Measurements from ENCODE around the gene DAAM1.

Gene DAAM1

DNA sequence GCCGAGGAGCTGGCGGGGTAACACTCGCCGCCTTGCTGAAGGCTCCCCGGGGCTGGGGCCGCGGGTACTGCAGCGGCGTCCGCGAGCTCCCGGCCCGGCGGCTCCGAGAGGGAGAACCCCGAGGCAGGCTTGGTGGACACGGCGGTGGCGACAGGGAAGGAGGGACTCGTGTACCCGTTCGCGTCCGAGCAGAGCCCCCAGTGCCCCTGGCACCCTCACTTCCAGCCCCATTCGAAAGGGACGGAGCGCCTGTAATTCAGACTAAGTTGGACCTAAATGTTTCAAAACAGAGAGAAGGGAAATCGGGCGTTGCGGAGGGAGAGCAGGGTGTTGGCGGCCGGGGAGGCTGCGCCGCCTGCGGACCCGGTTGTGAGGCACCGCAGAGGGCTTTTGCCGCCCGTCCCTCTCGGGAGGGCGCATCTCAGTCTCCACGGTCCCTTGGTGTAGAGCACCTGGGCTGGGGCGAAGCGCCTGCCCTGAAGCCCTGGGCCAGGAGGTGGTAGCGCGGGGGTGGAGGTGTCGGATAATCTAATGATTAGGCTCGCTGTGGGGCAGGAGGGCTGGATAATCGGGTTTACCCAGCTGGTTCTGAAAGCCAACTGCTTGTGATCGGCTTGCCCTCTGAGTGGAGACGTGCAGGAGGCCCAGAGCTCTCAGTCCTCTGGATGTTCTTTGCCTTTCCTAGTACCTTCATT is 771 bp downstream of the DAAM1 start:
- DNase-seq, result no peak

DNA sequence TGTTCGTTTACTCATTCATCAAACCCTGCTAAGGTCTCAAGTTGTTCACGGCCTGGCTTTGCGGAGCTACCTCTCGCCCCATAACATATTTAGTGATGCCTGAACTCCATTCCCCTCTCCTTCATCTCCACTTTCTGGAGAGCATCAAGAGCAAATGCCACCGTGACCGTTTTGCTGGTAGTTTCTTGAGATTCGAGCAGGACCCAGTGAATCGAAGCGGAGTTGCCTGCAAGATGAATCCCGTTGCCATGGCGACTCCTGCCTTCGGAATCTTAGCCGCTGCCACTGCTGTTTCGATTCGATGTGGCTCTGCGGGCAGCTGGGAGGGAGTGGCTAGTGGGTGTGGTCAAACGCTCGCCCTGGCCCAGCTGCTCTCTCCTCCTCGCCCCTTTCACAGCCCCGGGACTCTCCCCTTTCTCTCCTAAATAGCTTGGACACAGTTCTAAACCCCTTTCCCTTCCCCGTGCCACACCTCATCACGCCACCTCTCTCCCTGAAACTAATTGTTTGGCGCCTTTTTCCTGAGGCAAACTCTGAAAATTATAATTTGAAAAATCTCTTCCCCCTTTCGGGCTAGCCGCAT is 1.4 kb downstream of the DAAM1 start:
- DNase-seq, result peak; percentile 90

DNA sequence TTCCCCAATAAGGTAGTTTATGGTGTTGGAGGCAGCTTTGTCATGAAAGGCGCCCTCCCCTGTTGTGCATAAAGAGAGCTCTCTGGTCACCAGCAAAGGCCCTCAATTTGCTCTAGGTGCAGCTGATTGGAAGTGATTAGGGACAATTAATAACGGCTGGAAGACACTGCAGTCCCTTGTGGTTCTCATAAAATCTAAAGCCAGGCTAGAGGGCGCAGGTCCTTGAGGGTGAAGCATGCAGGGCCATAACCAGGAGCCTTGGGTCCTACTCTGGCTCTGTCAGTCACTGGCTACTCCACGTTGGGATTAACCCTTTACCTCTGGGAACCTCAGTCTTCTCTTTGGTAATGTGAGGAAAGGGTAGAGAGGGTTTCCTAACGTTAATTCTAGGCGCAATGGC is 1.9 kb downstream of the DAAM1 start:
- DNase-seq, result no peak

DNA sequence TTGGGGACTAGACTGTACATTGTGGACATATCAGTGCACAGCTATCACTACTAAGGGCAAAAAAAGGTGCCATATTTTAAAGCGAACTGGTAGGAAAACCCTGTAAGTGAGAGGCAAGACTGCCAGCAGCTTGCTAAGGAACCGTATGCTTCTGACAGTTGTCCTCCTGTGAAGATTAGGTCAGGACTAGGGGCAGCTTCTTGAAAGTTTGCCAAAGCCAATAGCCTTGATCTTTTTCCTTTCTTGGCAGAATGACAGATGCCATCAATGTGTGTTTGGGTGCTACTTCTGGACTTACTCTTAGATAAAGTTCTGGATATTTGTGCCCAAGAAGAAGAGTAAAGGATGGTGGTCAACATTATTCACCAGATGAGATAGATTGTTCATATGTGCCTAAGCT is 7.4 kb downstream of the DAAM1 start:
- no peak for DNase-seq

DNA sequence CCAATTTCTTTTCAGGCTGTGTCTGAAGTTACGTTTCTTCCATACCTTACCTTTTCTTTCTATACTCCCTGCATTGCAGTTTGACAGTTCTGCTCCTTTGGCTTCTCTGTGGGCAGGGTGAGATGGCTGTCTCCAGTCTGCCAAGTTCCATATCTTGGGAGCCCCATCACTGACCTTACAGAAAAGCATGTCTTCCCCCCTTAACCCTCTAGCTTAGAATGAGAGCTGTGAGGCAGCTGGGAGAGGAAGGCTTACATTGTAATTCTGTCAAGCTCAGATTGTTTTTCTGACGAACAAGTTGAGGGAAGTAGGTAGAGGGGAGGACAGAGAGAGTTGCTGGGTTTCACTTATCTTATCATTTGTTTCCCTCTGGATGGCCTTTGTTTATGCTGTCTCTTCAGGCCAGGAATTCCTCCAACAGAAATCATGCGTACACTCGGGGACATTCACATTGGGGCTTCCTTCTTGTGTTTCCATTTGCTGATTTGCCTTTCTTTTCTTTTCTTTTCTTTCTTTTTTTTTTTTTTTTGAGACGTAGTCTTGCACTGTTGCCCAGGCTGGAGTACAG is 9.3 kb downstream of the DAAM1 start:
- no peak for DNase-seq

DNA sequence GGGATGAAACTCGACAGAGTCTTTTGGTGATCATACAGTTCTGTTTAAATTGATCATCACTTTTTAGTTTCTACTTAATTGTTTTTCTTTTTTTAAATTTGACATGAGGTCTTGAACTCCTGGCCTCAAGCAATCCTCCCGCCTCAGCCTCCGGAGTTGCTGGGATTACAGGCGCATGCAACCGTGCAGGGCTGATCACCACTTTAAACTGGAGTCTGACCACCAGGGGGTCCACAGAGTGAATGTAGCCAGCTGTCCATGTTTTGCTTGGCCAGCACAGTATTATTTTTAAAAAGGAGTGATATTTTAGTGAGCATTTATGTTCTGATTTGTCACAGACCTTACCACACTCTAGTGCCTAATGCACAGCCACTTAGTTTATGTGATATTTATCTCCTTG is 10.7 kb downstream of the DAAM1 start:
- DNase-seq, result no peak

DNA sequence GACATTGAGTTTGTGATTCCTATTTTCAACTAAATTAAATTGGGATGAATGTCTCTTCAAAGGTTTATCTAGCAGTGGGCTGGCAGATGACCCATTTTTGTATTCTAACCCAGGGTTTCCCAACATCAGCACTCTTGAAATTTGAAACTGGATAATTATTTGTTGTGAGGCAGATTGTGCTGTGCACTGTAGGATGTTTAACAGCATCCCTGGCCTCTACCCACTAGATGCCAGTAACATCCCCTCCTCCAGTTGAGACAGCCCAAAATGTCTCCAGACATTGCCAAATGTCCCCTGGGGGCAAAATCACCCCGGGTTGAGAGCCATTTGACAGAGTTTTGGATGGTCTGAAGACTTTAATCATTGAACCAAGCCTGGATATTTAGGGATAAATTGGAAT is 11.1 kb downstream of the DAAM1 start:
- DNase-seq, result no peak

DNA sequence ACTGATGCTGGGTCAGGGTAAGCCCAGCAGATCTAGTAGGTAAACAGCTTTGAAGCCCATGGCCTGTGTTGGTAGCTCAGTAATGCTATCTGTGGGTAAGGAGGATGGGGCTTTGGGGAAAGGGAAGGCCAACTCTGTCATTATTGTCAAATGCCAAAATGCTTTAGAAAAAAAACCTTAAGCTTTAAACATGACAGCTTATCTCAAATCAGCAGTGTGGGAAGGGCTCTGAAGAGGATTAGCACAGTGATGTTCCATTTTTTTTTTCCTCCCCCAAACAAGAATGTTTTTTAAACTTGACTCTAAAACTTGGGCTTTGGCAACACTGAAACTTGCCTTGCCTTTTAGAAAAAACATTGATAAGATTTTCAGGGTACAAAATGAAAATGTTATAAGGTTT is 11.7 kb downstream of the DAAM1 start:
- DNase-seq, result no peak

DNA sequence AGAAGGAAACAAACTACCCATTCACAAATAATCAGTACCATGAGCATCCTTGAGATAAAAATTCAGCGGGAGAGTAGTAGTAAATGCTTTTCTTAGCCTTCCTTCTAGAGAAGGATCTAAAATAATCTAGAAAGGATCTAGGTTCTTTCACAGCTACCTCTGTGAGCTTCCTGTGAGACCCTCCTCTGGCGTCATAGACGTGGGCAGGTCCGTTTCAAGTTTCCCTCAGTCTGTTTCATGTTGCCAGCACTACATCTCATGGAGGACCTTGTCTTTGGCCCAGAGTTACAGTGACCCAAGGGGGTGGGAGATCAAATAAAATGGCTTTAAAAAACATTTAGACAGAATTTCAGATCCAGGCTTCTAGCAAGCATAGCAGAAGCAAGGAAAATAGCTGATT is 13.6 kb downstream of the DAAM1 start:
- no peak for DNase-seq

DNA sequence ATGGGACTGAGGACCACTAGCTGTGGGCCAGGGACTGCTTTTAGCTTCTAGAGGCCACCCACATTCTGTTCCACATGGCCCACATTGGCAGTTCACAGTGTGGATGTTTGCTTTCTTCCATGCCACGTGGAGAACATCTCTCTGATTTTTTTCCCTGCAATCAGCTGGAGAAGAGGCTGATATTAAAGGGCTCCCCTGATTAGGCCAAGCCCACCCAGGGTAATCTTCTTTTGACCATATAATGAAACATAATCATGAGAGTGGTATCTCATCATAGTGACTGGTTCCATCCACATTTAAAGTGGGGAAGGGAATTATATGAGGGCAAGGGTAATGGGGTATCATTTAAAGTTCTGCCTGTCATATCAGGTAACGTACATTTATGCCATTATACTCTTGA is 15.8 kb downstream of the DAAM1 start:
- no peak for DNase-seq

DNA sequence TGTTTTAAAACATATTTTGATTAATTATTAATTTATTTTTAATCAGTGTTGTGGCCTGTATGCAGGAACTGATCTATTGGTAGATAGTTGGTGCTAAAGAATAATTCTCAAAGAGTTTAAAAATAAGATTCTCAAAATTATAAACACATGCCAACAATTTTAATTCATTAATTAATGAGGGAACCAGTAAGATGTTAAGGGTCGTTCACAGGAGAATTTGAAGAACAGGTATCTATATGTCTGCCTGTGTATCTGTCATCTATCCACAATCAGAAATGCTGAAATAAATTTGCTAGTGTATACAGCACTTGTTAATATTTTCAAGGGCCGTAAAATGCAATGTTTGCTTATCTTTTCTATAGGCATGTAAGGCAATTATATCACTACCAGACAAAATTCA is 18.4 kb downstream of the DAAM1 start:
- DNase-seq, result no peak

DNA sequence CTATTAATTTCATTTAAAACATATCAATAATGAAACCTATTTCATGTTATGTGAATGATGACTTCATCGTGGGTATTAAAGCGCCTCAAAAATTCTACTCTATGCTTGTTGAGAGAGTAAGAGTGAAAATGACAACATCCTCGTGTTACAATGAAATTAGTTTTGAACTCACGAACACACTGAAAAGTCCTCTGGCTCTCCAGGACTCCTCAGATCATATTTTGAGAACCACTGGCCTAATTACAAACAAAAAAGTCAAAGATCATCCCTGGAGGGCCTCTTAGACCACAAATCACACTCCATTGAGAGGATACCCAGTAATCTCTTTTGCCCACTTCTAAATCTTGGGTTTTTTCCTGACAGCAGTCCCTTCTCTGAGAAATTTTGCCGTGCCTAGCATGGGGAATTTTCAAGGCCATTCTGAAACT is 19.1 kb downstream of the DAAM1 start:
- no peak for DNase-seq

DNA sequence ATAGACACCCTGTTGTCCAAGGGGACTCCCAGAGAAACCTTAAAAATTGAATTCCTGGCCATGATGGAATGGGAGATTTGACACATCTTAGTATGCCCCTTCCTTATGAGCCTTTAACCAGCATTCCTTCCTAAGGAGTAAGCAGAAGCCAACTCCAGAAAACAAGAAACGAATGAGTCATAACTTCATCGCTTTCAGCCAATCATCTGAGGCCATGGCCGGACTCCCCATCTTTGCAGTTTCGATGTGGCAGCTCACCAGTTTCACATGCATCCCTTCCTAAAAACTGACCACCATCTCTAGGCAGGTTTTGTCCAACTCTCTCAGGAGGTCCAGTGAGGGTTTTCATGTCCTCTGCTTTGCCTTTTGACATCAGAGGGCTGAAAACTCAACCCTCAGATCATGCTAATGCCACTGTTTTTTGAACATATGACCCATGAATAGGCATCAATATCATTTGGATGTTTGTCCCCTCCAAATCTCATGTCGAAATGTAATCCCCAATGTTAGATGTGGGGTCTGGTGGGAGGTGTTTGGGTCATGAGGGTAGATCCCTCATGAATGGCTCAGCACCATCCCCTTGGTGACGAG is 19.9 kb downstream of the DAAM1 start:
- DNase-seq, result no peak

DNA sequence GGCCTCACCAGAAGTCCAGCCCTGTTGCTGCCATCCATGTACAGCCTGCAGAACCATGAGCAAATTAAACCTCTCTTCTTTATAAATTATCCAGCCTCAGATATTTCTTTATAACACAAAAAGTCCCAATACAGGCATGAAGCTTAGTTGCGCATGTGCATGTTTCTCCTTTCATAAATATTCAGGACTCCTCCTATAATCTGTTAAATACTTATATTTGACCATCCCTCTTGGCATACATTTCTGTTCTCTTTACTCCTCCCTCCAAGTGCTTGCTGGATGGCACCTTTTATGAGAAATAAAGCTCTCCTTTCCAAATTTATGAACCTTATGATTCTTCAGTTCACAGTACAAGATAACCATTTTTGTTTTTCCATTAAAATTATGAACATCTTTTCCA is 20.5 kb downstream of the DAAM1 start:
- no peak for DNase-seq

DNA sequence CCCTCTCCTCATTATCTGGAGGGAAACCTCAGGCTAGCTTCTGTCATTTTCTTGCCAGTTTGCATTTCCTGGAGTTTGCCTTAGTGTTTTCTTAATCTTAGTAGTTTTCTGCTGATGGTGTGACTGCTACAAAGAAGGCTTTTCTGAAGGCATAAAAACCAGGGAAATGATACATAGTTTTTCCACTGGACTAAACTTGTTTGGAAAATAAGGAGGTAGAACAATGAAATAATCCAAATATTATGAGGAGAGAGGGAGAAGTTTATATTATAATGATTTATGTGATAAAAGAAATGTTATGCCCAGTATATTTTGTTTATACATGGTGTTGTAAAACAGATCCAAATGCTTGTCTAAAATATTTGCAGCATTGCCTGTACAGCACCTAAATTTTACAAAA is 22.2 kb downstream of the DAAM1 start:
- DNase-seq, result no peak

DNA sequence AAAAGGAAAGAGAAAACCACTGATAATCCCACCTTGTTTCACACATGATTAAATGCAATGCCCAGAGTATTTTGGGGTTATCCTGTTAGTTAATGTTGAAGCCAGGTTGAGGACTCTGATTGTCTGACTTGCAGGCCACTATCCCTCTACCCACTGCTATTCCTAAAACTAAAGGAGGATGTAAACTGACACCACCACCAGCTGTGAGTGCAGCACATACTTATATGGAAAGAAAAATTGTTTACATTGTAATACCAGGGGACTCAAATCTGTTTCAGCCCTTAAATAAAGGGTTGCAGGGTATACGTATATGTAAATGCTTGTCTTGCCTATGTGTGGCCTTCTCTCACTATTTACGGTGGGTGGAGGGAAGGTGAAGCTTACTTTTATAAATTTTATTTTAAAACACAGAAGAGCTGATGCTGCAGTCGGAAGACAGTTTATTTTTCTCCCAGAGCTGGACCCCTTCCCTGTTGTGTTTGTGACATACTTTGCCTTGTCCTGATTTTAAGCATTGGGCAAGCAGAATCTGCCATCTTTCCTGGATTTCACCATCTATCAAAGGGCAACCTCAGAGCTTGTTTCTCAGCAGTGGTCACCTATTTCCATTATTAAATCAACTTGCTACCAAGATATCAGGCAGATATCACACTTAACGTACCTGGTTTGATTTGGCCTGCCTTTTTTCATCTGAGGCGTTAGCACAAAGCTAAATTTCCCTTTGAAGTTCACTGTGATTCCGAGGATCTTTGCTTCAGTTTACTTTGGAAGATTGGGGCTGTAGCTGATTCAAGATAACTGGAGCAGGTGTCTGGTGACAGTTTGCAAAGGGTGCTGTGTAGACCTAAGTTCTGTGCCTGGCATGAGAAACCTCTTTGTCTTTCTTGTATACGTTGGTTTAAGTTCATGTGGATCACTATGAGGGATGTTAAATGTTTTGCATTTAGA is 25.2 kb downstream of the DAAM1 start:
- no peak for DNase-seq

DNA sequence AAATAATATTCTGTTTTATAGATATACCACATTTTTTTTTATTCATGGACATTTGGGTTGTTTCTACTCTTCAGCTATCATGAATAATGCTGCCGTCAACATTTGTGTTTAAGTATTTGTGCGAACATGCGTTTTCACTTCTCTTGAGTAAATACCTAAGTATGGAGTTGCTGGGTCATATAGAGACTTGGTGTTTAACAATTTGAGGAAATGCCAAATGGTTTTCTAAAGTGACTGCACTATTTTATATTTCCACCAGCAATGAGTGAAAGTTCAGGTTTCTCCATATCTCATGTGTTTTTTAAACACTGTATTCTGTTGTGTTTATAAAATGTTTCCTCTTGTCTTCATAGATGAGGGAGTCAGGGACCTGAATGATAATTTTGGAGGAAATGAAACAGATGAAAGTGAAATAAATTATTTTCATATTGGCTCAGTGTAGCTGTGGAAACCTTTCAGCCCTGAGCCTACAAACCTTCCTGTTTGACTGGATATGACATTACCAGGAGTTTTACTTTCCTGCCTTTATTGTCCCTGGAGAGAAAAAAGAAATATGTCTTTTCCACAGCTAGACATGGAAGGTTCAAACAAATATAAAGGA is 26.3 kb downstream of the DAAM1 start:
- DNase-seq, result no peak

DNA sequence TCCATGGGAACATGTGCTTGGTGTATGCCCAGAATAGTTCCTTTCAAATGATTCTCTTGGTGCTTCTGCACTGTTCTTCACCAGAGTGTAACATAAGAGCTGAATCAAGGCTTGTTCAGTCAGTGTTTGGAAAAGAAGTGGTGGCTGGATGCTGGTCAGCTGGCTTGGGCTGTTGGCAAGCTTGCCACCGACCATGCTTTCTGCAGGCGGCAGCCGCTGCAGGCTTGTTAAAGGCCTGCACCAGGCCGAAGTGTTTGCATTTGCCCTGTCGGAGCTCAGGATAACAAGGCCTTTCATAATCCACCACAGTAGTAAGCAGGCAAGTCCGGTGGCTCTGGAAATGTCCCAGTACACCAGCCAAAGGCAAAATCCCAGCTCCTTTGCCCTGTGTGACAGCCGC is 26.9 kb downstream of the DAAM1 start:
- DNase-seq, result no peak

DNA sequence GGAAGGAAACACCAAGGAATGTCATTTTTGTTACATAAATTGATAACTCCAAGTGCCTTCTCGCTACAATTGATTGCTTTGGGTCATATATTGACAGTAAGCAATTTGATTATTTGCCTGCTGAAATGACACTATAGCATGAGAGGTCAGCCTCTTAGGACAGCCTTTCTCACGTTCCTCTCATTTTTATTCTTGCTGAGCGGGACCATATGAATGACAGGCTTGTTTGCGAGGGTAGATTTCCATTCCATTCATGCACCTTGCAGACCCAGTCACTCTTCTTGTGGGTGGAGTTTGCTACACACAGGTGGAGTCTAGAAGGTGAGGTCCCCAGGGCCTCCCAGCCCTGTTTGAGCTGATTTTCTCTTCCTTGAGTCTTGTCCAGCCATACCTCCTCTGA is 27.3 kb downstream of the DAAM1 start:
- DNase-seq, result no peak

DNA sequence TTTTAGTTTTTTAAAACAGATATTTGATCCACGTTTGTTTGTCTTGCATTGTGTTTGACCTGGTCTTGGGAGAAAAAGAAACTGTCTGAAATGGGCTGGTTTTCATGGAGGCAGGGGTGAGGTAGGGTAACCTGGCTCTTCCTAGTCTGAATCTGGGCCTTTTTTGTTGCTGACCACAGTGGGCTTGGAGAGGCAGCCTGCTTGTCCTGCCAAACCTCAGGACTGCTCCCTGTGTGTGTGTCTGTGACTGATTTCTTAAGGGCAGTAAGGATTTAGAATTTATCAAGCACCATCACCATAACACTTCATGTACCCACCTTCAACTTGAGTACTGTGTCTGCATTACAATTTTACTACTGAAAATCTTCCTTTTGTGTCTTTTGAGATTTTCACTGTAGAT is 28.5 kb downstream of the DAAM1 start:
- no peak for DNase-seq

DNA sequence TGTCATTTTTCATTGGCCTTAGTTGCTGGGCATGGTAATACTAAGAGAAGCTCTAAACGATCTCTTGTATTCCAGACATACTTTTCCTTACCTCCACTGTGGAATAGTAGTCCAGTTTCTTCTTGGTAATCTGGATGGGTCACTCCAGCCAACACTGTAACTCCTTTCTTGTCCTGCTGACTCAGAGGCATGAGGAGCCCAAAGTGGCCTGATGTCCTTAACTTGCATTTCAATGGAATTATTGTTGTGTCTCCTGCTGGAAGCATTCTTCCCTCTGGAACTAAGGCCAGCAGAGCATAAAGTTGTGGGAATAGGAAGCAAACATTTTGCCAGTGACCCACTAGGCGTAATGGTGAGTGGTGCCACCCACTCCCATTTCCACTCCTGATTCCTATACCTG is 33.1 kb downstream of the DAAM1 start:
- DNase-seq, result no peak

DNA sequence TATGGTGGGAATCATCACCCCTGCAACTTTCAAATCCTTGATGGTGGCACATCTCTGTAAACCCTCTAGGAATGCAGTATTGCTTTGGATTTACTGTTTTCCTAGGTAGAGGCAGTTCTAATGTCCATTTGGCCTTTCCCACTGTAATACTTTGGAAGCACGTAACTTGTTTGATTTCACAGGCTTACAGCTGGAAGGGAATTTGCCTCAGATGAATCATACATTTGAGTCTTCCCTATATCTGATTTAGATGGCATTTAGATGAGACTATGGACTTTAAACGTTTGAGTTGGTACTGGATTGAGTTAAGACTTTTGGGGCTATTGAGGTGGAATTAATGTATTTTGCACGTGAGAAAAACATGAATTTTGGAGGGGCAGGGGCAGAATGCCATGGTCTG is 35.9 kb downstream of the DAAM1 start:
- no peak for DNase-seq

DNA sequence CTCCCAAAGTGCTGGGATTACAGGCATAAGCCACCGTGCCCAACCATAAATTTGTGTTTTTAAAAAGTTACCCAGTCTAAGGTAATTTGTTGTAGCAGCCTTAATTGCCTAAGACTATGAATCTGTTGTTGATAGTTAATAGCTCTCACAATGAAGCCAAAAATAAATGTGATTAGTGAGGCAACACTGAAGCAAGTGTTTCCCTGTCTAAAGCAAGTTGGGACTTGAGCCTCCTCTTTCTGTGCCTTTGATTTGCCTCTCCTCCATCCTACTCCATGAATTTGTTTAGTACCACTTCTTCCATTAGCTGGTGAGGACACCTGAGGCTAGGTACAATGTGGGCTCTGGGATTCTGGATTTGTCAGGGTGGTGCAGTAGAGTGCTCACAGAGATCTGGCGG is 36.8 kb downstream of the DAAM1 start:
- DNase-seq, result no peak

All from inflammatory macrophage treated with lipopolysaccharide for 4 hours (primary cell).